NCI-H1105 treated with DMSO at 0.1 percent for 48 hours (cell line): ENCODE results near the gene MRPL55.

Source experiments
- DNase-seq: peaks from one replicate; lab custom pipeline; 2025; lab: John Stamatoyannopoulos, UW

MRPL55 gene

GRCh38 chr1:228100822-228101613, 8.1 kb downstream of the MRPL55 start:
- no peak for DNase-seq

- DNase-seq = no peak
These were observed 9.8 kb downstream of the MRPL55 start for GRCh38 chr1:228099331-228099732.

GRCh38 chr1:228098323-228098931, 10.7 kb downstream of the MRPL55 start:
- no peak for DNase-seq

- DNase-seq = no peak
These were observed 11.6 kb downstream of the MRPL55 start for GRCh38 chr1:228097333-228098081.

- no peak for DNase-seq
These were observed 12.4 kb downstream of the MRPL55 start for GRCh38 chr1:228096416-228097332.

GRCh38 chr1:228095938-228096337, 13.2 kb downstream of the MRPL55 start:
- DNase-seq = no peak

GRCh38 chr1:228095161-228095560, 13.9 kb downstream of the MRPL55 start:
- DNase-seq = no peak

- no peak for DNase-seq
These were observed 14.6 kb downstream of the MRPL55 start for GRCh38 chr1:228094432-228095016.

GRCh38 chr1:228093050-228093906, 15.8 kb downstream of the MRPL55 start:
- DNase-seq = no peak

- DNase-seq = no peak
These were observed 16.6 kb downstream of the MRPL55 start for GRCh38 chr1:228092342-228093049.

GRCh38 chr1:228091084-228091483, 18.0 kb downstream of the MRPL55 start:
- DNase-seq = no peak

- no peak for DNase-seq
These were observed 18.5 kb downstream of the MRPL55 start for GRCh38 chr1:228090613-228091081.

GRCh38 chr1:228089519-228090380, 19.3 kb downstream of the MRPL55 start:
- no peak for DNase-seq

GRCh38 chr1:228088586-228089498, 20.3 kb downstream of the MRPL55 start:
- no peak for DNase-seq

GRCh38 chr1:228087771-228088251, 21.3 kb downstream of the MRPL55 start:
- no peak for DNase-seq

GRCh38 chr1:228085287-228085951, 23.7 kb downstream of the MRPL55 start:
- no peak for DNase-seq

- no peak for DNase-seq
These were observed 24.3 kb downstream of the MRPL55 start for GRCh38 chr1:228084797-228085196.
